NCI-H187 (cell line): Measurements from ENCODE around the gene SF3A1.

ENCODE experiments used
- DNase-seq, 2 experiments: peaks; one replicate each; lab custom pipeline; 2025; lab: John Stamatoyannopoulos, UW

The SF3A1 gene

GRCh38 chr22:30325065-30325720 lies 31.5 kb downstream of the SF3A1 start:
- DNase-seq, result no peak

- no peak for DNase-seq
These were observed 32.5 kb downstream of the SF3A1 start for GRCh38 chr22:30324014-30324730.

GRCh38 chr22:30323246-30323645 lies 33.4 kb downstream of the SF3A1 start:
- DNase-seq, result no peak

- no peak for DNase-seq
These were observed 35.2 kb downstream of the SF3A1 start for GRCh38 chr22:30321461-30321860.

GRCh38 chr22:30320021-30320556 lies 36.6 kb downstream of the SF3A1 start:
- no peak for DNase-seq

DNA sequence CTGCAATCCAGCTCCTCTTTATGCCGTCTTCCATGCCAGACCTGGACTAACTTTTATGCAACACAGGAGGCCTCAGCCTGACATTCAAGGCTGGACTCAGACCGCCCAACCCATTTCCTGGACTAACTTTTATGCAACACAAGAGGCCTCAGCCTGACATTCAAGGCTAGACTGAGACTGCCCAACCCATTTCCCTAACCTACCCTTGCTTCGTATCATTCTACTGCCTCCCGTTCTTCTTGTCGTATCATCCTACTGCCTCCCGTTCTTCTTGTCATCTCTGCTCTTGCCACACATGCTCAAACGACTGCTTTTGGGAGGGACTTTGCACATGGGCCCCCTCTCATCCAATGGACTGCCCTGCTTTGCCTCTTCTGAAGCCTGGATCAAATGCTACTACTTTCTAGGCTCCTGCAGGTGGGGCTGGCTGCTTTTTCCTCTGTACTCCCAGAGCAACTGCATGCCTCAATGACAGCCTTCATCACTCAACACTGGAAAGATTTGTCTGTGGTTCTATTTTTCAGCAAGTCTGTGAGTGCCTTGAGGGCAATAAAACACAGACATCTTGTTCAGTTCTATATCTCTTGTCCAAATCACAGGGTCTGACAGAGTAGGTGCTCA lies 37.8 kb downstream of the SF3A1 start:
- no peak for DNase-seq

- DNase-seq, result no peak
These were observed 38.9 kb downstream of the SF3A1 start for GRCh38 chr22:30317778-30318177.

- no peak for DNase-seq
These were observed 40.6 kb downstream of the SF3A1 start for GRCh38 chr22:30315962-30316576.

GRCh38 chr22:30314915-30315314 lies 41.8 kb downstream of the SF3A1 start:
- DNase-seq, result no peak

- DNase-seq, result no peak
These were observed 42.9 kb downstream of the SF3A1 start for GRCh38 chr22:30313527-30314363.

DNA sequence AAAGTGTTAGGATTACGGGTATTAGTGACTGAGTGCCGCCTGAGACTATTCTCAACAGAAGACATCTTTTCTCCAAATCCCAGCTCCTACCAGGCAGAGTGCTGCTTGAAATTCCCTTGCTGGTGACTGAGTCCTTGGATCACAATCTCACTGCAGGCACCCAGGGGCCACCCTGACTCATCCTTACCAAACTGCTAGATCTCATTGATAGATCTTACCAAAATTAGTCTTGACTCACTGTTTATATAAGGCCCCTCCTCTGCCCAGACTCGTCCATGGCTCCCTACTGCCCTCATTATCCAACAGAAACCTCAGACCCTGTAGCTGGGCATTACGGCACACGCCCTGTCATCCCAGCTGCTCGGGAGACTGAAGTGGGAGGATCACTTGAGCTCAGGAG lies 44.6 kb downstream of the SF3A1 start:
- no peak for DNase-seq

DNA sequence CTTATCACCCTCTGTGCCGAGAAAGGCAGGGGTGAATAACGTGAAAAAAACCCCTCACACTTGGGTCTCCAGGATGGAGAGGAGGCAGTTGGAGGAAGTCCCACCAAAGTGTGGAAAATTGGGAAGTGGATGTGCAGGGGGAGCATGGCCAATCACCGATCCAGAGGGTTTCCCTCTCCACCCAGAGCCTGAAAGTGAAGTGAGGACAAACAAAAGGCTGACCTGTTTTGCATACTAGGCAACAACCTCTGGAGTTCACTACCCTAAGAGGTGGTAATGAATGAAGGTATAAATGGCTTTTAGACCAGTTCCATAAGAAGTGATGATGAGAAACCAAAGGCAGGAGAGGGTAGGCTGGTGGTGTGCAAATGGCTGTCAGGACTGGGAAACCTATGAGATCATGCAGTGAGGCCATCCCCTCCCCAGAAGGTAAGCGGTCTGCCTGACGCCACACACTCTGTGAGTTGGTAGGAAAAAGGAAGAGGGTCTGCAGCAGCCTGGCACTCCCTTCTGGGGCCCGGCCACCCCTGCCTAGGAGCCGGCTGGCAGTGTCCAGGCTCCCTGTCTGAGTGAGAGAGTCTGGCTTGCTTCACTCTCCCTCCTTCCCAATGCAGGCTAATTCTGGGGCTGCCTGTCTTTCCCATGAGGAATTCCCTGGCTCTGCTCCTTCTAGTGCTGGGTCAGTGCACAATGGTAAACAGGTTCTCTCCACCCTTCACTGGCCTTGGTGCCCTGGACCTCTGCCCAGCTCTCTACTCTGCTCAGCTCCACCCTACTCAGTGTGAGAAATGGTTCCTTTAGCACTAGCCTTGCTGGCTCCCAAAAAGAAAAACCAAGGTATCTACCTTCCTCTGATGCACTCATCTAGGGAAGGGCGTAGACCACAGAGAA lies 45.6 kb downstream of the SF3A1 start:
- no peak for DNase-seq

- no peak for DNase-seq
These were observed 46.5 kb downstream of the SF3A1 start for GRCh38 chr22:30309951-30310741.

- DNase-seq, result no peak
These were observed 48.0 kb downstream of the SF3A1 start for GRCh38 chr22:30308518-30309230.

DNA sequence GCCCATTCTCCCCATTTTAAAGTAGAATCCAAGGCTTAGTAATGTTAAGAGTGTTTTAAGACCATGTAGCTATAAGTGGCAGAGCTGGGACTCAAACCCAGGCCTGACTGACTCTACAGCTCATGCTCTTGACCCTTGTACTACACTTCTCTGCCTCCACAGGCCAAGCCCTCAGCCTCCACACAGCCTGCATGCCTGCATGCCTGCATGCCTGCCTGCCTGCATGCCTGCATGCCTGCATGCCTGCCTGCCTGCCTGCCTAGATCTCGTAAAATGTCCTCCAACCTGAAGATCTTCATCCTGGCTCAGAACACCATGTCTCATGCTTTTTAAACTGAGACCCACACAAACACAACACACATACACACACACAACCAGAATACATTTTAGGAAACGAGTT lies 48.6 kb downstream of the SF3A1 start:
- DNase-seq, result no peak

- no peak for DNase-seq
These were observed 49.6 kb downstream of the SF3A1 start for GRCh38 chr22:30307041-30307574.

GRCh38 chr22:30306627-30307011 lies 50.1 kb downstream of the SF3A1 start:
- no peak for DNase-seq

GRCh38 chr22:30305906-30306626 lies 50.6 kb downstream of the SF3A1 start:
- DNase-seq, result no peak
